ENCODE measurements around the gene ERLIN1.

GRCh38 chr10:100204370-100204769, 18.5 kb upstream of the ERLIN1 start:
- TF ChIP-seq, protein P1, sequence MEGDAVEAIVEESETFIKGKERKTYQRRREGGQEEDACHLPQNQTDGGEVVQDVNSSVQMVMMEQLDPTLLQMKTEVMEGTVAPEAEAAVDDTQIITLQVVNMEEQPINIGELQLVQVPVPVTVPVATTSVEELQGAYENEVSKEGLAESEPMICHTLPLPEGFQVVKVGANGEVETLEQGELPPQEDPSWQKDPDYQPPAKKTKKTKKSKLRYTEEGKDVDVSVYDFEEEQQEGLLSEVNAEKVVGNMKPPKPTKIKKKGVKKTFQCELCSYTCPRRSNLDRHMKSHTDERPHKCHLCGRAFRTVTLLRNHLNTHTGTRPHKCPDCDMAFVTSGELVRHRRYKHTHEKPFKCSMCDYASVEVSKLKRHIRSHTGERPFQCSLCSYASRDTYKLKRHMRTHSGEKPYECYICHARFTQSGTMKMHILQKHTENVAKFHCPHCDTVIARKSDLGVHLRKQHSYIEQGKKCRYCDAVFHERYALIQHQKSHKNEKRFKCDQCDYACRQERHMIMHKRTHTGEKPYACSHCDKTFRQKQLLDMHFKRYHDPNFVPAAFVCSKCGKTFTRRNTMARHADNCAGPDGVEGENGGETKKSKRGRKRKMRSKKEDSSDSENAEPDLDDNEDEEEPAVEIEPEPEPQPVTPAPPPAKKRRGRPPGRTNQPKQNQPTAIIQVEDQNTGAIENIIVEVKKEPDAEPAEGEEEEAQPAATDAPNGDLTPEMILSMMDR (IDR thresholded peaks at IDR 0.05; ENCODE audit: low read length) = no peak
- TF ChIP-seq EZH2phosphoT487 (IDR thresholded peaks at IDR 0.05; ENCODE audit: low read length) = no peak
- no peak for TF ChIP-seq EZH2 (optimal IDR thresholded peaks at IDR 0.05; ENCODE audit: low read depth, low read length)

Data from MM.1S (cell line).